HepG2 (cell line): ENCODE data around the gene AFAP1. TPM values are rescaled to one million over a fixed set of nuclear protein-coding genes. Genes with fewer than 3 reads are reported as not detected.

Experiments used
- ATAC-seq: fragments of 200-7000 bp; cut with Tn5 transposase; 3 replicates; pipeline ENCODE4 v1.9.1; 2020; ENCODE audit warnings: mild to moderate bottlenecking, moderate library complexity
- BruUV-seq: library from RNA; stranded (reverse); fragments of 400-500 nt; replicated peaks from 2 replicates; lab custom pipeline; 2021; lab: Mats Ljungman, UMichigan
- CTCF ChIA-PET: fragments of 300-600 bp; formaldehyde crosslinking; extraction: SDS; loops from one replicate; lab custom pipeline; 2021; ENCODE audit warnings: low total read pairs, inconsistent platforms, low intra/inter-chr PET ratio; lab: Yijun Ruan, JAX
- POLR2A ChIA-PET: fragments of 350-600 bp; sonication (Branson Sonifier 250); formaldehyde crosslinking; loops from one replicate; lab custom pipeline; 2020; ENCODE audit warnings: antibody characterized with exemption, inconsistent platforms; lab: Yijun Ruan, JAX
- DNase-seq: peaks from one replicate; pipeline ENCODE4 v3.0.0-alpha.2; 2015; ENCODE audit warnings: low spot score
- FAIRE-seq: peaks from 3 replicates; lab custom pipeline; 2011; peaks lifted over from hg19 to GRCh38; lab: Jason Lieb, UNC
- H2AFZ ChIP-seq: one replicate; pipeline ENCODE4 v1.6.1; 2011; ENCODE audit warnings: low read length, inconsistent platforms
- H3K27ac ChIP-seq: fragments of 300-600 bp; 3 replicates; pipeline ENCODE4 v1.8.0; 2011; ENCODE audit warnings: mixed run types, mild to moderate bottlenecking, mixed read lengths, low read length, inconsistent platforms; ENCODE audit not compliant: insufficient read depth; ENCODE audit errors: extremely low read length
- H3K27me3 ChIP-seq, 2 experiments: fragments of 200-600 bp in 1 of 2; 2 replicates in 1 of 2; 3 replicates in 1 of 2; pipeline versions ENCODE4 v1.6.0 to v1.8.0; 2011; ENCODE audit warnings: low read length in 2 of 2, mild to moderate bottlenecking in 2 of 2, moderate library complexity in 2 of 2, inconsistent platforms in 1 of 2; ENCODE audit not compliant: insufficient read depth in 2 of 2, control insufficient read depth in 1 of 2
- H3K36me3 ChIP-seq, 2 experiments: fragments of 200-600 bp in 1 of 2; replicated peaks in 1 of 2; 2 replicates in 1 of 2; 3 replicates in 1 of 2; pipeline versions ENCODE4 v1.5.1 to v1.8.0; 2011; ENCODE audit warnings: low read length in 2 of 2, inconsistent platforms in 1 of 2; ENCODE audit not compliant: insufficient read depth in 2 of 2, control insufficient read depth in 1 of 2
- H3K4me1 ChIP-seq: 2 replicates; pipeline ENCODE4 v1.5.1; 2012; ENCODE audit warnings: low read length, inconsistent platforms; ENCODE audit not compliant: insufficient read depth
- H3K4me2 ChIP-seq: 2 replicates; pipeline ENCODE4 v1.6.0; 2011; ENCODE audit warnings: low read depth, low read length, inconsistent platforms
- H3K4me3 ChIP-seq, 3 experiments: fragments of 200-600 bp in 1 of 3; sonication (generic), shearing (Covaris generic) in 1 of 3; replicated peaks in 1 of 3; 2 replicates each; pipeline ENCODE4 v1.5.1; 2011 to 2016; ENCODE audit warnings: low read length in 3 of 3, inconsistent platforms in 2 of 3, low read depth in 2 of 3, mild to moderate bottlenecking in 2 of 3, control low read depth in 1 of 3, mixed read lengths in 1 of 3; ENCODE audit not compliant: insufficient read depth in 1 of 3
- H3K79me2 ChIP-seq: one replicate; pipeline ENCODE4 v1.6.1; 2011; ENCODE audit warnings: low read length, inconsistent platforms; ENCODE audit not compliant: insufficient read depth
- H3K9ac ChIP-seq: 2 replicates; pipeline ENCODE4 v1.6.0; 2011; ENCODE audit warnings: mild to moderate bottlenecking, low read depth, low read length, inconsistent platforms; ENCODE audit not compliant: insufficient read depth
- H3K9me3 ChIP-seq: 2 replicates; pipeline ENCODE4 v1.5.1; 2012; ENCODE audit warnings: mild to moderate bottlenecking, low read length
- H4K20me1 ChIP-seq: 2 replicates; pipeline ENCODE4 v1.6.0; 2011; ENCODE audit warnings: inconsistent platforms, mild to moderate bottlenecking, low read length, moderate library complexity; ENCODE audit not compliant: insufficient read depth
- BCL3 ChIP-seq: sonication (generic); formaldehyde crosslinking; IDR thresholded peaks from 2 replicates; pipeline ENCODE4 v1.5.1; 2020; ENCODE audit warnings: mild to moderate bottlenecking, missing genetic modification reagents, moderate library complexity
- EHMT2 ChIP-seq: fragments of 200-600 bp; sonication (generic); IDR thresholded peaks from 2 replicates; pipeline ENCODE4 v1.7.0; 2017; ENCODE audit warnings: antibody characterized with exemption, low read depth, low read length, borderline replicate concordance
- HOMEZ ChIP-seq: IDR thresholded peaks from 2 replicates; pipeline ENCODE4 v1.6.1; 2016; ENCODE audit warnings: low read depth
- POGK ChIP-seq: sonication (generic); formaldehyde crosslinking; conservative IDR thresholded peaks from 2 replicates; pipeline ENCODE4 v1.8.0; 2022; ENCODE audit warnings: mild to moderate bottlenecking, moderate library complexity, missing genetic modification reagents
- RNF2 ChIP-seq: fragments of 450-650 bp; conservative IDR thresholded peaks from 2 replicates; pipeline ENCODE4 v1.6.1; 2016; ENCODE audit warnings: low read depth
- SRY ChIP-seq: sonication (generic); formaldehyde crosslinking; IDR thresholded peaks from 2 replicates; pipeline ENCODE4 v1.8.0; 2022; ENCODE audit warnings: mild to moderate bottlenecking, missing genetic modification reagents
- ZBTB4 ChIP-seq: sonication (generic); formaldehyde crosslinking; IDR thresholded peaks from 2 replicates; pipeline ENCODE4 v1.4.0; 2020; ENCODE audit warnings: missing genetic modification reagents, mild to moderate bottlenecking, borderline replicate concordance
- ZFP91 ChIP-seq: sonication (generic); formaldehyde crosslinking; IDR thresholded peaks from 2 replicates; pipeline ENCODE4 v1.9.0; 2022; ENCODE audit warnings: missing genetic modification reagents, mild to moderate bottlenecking, borderline replicate concordance
- ZNF362 ChIP-seq: sonication (generic); formaldehyde crosslinking; IDR thresholded peaks from 2 replicates; pipeline ENCODE4 v1.4.0; 2020; ENCODE audit warnings: missing genetic modification reagents, mild to moderate bottlenecking, borderline replicate concordance
- ZNF678 ChIP-seq: sonication (generic); formaldehyde crosslinking; IDR thresholded peaks from 2 replicates; pipeline ENCODE4 v1.4.0; 2020; ENCODE audit warnings: mild to moderate bottlenecking, missing genetic modification reagents
- WGBS: methylation state at CpG from one replicate; pipeline ENCODE4 v1.1.6; 2017; ENCODE audit warnings: low lambda C conversion rate; 5-methylcytosine and 5-hydroxymethylcytosine counted together
- in situ Hi-C: cut with HindIII; loops from 2 replicates; pipeline ENCODE4 v1.10.0; 2017; ENCODE audit warnings: low pct_unique_long_range_greater_than_20kb; ENCODE audit not compliant: extremely low pct_ligation_motif_present
- intact Hi-C: fragments of 100-400 bp; cut with micrococcal nuclease; formaldehyde crosslinking; loops from one replicate; pipeline ENCODE4 v1.10.0; 2022; ENCODE audit not compliant: unreplicated experiment
- polyA plus RNA-seq, 8 experiments: library from polyadenylated mRNA; depleted of rRNA in 3 of 8; stranded (reverse) in 7 of 8; unstranded in 1 of 8; fragments of >200 nt; fragmentation: Illumina TruSeq in 4 of 8; extraction: Trizol in 4 of 8; gene quantifications; 2 replicates each; pipeline versions ENCODE4 v1.2.1 to v1.2.3, GENCODE V29; 2011 to 2016; ENCODE audit warnings: low read depth in 4 of 8, missing spikeins in 1 of 8, mixed read lengths in 1 of 8; ENCODE audit not compliant: insufficient read depth in 1 of 8
- total RNA-seq, 5 experiments: library from RNA; depleted of rRNA; stranded (reverse); fragments of >200 nt; fragmentation: Illumina TruSeq; extraction: Trizol; gene quantifications; 2 replicates each; pipeline ENCODE4 v1.2.3, GENCODE V29; 2016; ENCODE audit warnings: low read depth in 1 of 5
- TF ChIP-seq, protein P1 (sequence below): sonication (generic); formaldehyde crosslinking; IDR thresholded peaks from 2 replicates; pipeline ENCODE4 v1.4.0; 2020; ENCODE audit warnings: missing genetic modification reagents

Gene AFAP1
- total and polyA plus RNA-seq, 2 of the 13 experiments (the other 11 are each of a cell fraction or from before 2014, with no cell fraction given) = 2.5 TPM

- CTCF ChIA-PET = no interaction called here
- no peak for FAIRE-seq
- no peak overlapping the region for H2AFZ ChIP-seq
- TF ChIP-seq SRY (CRISPR knock-in tag) = no peak
- TF ChIP-seq EHMT2 = no peak
- no peak for TF ChIP-seq ZBTB4 (CRISPR knock-in tag)
- TF ChIP-seq, protein P1, sequence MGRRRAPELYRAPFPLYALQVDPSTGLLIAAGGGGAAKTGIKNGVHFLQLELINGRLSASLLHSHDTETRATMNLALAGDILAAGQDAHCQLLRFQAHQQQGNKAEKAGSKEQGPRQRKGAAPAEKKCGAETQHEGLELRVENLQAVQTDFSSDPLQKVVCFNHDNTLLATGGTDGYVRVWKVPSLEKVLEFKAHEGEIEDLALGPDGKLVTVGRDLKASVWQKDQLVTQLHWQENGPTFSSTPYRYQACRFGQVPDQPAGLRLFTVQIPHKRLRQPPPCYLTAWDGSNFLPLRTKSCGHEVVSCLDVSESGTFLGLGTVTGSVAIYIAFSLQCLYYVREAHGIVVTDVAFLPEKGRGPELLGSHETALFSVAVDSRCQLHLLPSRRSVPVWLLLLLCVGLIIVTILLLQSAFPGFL (CRISPR knock-in tag) = no peak
- no peak for TF ChIP-seq RNF2
- no peak for TF ChIP-seq POGK
- no peak for TF ChIP-seq ZFP91
- TF ChIP-seq HOMEZ (CRISPR knock-in tag) = no peak
- no peak for TF ChIP-seq ZNF678 (CRISPR knock-in tag)
- no peak for TF ChIP-seq ZNF362 (CRISPR knock-in tag)
- TF ChIP-seq BCL3 (CRISPR knock-in tag) = no peak
Measured at GRCh38 chr4:7727749-7728148, 211.9 kb downstream of the AFAP1 start.

More at GRCh38 chr4:7727749-7728148, 211.9 kb downstream of the AFAP1 start:
- H3K79me2 ChIP-seq = no peaks in the 10 kb centered on the region
- no peaks in the 10 kb centered on the region for H3K27me3 ChIP-seq
- no peaks in the 10 kb centered on the region for H3K4me1 ChIP-seq
- ATAC-seq (no peak), DNase-seq (no peak)
- in situ Hi-C loops = loop anchor here (10.0 kb wide), 1 partner anchor 533 kb away; the partner anchor contains the start of gene SORCS2
- H3K9me3 ChIP-seq = no peaks in the 10 kb centered on the region
- BruUV-seq = no TSS peak
- H3K4me3 ChIP-seq = no peak overlapping the region
- H3K36me3 ChIP-seq = no peaks in the 10 kb centered on the region
- POLR2A ChIA-PET = no interaction called here
- no peak overlapping the region for H3K9ac ChIP-seq
- no CpG with 5 or more reads among the region's 1 CpG for WGBS
- intact Hi-C loops = no loop called here
- H3K4me2 ChIP-seq = no peak overlapping the region
- no peaks in the 10 kb centered on the region for H4K20me1 ChIP-seq
- no peak overlapping the region for H3K27ac ChIP-seq
